GM18909 (cell line): ENCODE data around the gene OSBPL8.

Source experiments
- ATAC-seq: cut with Tn5 transposase; IDR thresholded peaks from one replicate; pipeline ENCODE4 v1.9.1; 2021; ENCODE audit warnings: mild to moderate bottlenecking; ENCODE audit not compliant: unreplicated experiment, poor library complexity

Gene OSBPL8

DNA sequence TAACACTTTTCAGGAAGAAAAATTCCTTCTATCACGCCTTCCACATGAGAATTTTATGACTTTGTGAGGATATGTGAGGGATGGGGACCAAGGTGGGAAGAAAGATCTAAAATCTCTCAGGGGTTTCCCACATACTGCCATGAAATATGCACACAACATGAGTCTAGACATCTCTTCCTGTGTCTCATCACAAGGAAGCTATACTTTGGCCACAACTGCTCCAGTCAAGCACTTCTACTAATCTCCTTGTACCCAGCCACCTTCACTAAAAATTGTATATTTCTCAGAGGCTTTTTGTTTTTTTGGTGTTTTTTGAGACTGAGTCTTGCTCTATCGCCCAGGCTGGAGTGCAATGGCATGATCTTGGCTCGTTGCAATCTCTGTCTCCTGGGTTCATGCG is 3.2 kb downstream of the OSBPL8 start:
- ATAC-seq, result no peak

DNA sequence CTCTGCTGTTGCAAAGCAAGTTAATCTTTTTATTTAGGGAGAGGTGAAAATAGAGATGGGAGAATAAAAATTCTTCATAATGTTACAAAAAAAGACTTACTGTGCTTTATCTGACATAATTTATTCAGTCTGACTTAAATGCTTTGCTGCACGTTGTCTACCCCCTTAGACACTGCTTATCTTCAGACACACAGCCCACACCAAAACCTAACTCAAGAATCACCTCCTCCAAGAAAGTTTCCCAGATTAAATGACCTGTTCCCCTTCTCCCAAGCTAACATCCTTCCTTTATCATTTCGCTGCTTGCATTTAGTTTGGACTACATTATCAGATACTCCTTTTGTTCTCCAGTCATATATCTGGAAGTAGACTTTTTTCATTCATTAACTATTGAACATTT is 3.8 kb downstream of the OSBPL8 start:
- no peak for ATAC-seq

DNA sequence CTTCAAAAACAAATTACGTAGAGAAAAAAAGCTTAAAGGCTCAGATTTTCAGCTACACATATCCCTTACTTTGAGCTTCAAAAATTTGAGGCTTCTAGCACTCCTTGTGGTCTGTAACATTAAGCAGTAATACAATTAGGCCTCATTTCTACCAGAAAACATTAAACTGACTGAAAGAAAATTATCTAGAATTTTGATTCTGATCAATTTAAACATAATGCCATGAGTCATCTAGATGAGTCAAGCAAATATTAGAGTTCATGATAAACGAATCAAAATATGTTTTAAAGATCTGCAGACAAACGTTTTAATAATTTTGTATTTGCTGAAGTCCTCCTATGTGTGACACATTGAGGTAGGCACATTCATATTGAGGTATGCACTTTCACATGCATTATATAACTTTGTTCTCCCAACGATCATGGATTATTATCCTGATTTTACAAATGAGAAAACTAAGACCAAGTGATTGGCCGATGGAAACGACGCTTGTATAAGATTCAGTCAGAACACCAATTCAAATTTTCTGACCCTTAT is 4.3 kb downstream of the OSBPL8 start:
- no peak for ATAC-seq

DNA sequence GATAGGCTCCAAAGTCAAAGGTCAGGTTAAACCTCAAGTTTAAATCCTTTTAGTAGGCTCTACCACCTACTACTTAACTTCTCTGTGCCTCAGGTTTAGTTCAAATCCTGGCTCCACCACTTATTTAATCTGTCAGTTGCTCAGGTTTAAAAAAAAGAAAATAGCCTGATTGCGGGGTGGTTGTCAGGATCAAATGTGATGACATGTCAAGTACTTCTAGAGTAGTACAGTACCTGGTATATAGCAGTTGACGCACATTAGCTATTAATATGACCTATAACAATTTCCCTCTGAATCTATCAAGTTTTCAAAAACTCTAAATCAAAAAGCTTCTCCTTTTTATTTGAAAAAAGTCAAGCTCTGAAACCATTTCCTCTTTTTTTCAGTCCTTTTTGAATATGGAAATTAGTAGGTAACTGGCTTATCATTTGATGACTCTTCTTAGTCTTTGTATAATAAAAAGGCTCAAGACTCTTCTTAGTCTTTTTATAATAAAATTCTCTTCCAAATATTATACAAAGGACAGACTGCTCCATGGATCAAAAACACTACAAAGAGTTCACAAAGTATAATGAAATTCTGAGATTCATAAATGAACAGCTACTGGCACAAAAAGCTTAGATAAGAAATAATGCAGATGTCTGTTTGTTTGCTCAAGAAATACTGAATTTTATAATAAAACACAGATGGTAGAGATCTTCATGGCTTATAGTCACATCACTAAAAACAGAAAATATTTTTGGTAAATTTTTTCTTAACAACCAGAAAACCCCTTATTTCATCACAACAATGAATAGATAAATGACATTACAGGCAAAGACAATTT is 5.0 kb downstream of the OSBPL8 start:
- ATAC-seq, result no peak

DNA sequence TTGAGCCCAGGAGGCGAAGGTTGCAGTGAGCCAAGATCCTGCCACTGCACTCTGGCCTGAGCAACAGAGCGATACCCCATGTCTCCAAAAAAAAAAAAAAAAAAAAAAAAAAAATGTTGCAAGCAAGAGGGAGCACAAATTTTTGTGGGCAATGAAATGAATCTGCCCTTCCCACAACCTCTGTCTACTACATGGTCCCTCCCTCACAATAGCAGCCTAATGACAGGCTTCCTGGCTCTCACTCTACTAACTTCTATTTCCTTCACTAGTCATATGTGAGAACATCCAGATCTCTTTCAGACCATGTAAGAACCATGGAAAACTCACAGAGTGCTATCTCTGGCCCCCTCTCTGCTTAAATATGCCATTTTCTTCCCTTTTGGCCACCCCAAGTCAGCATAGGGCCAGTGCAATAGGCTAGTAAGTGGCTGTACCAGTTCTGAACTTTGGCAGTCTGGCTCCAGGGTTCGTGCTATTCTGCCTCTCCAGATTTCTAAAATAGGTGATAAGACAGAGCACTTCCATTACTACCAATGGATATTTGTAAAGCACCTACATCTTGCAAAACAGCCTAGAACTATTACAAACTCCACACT is 7.1 kb downstream of the OSBPL8 start:
- ATAC-seq, result no peak

DNA sequence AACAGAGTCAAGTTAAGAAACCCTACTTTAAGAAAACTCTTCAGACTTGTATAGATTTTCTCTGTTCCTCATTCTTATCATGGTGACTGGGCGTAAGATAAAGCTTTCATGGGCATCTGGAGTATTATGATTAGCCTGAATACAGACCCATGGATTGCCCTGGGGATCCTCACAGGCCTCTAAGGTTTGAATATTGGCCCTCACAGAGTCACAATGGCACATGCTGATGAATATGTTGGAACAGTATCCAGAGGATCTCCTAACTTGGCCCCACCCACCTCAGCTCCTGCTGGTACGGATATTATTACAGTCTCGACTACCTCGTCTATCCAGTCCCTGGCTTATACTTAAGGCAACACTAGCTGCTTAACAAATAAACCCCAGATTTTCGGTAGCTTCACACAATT is 8.1 kb downstream of the OSBPL8 start:
- ATAC-seq, result peak; percentile 55

DNA sequence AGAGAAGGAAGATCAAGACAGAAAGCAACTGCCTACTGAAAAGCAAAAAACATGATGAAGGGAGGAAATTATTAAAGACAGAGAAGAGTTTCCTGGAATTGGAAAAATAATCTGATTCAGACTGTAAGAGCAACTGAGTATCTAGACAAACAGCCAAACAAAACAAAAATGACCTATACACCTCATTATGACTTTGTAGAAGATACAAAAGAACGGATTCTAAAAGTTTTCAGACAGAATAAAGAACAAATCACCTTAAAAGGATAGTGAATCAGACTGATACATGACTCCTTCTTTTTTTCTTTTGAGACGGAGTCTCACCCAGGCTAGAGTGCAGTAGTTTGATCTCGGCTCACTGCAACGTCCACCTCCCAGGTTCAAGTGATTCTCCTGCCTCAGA is 10.4 kb downstream of the OSBPL8 start:
- ATAC-seq, result no peak

DNA sequence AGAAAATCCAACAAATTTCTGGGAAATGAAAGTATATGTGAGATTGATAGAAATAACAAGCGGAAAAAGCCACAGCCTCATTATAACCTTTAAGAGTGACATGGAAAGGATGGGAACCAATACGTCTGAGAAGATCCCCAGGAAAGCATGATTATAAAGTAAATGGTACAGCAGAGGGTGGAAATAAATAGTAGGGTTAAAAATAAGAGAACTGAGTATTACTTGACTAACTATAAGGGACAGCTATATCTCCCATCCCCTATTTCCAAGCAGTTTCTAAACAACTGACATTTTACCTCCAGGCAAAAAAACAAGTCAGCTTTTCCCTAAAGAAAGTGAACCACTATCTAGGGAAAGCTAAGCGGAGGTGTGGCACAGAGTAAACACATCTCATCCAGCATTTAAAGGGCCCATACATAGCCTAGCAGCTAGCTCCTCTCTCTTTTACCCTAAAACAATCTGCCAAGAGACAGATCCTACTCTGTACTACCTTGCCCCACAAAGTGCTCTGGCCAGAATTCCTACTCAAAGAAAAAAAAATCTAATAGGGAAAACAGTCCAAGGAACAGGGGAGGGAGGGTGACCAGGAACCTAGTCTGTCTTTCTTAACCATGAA is 11.2 kb downstream of the OSBPL8 start:
- no peak for ATAC-seq

DNA sequence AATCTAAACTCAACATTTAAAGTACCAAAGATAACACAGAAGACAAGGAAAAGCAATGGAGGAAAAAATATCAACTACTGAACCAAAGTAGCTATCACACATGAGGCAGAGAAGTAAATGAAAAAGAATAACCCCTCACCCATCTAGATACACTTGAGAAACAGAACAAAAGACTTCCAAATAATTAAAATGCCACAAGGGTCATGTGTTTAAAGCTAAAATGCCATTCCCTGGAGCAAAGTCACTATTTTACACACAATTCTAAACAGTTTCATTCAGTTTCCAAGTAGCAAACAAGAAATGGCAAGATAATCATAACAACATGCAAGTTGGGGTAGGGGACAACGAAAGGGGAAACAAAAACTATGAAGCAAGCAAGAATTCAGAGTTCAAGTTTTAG is 12.0 kb downstream of the OSBPL8 start:
- ATAC-seq, result no peak

DNA sequence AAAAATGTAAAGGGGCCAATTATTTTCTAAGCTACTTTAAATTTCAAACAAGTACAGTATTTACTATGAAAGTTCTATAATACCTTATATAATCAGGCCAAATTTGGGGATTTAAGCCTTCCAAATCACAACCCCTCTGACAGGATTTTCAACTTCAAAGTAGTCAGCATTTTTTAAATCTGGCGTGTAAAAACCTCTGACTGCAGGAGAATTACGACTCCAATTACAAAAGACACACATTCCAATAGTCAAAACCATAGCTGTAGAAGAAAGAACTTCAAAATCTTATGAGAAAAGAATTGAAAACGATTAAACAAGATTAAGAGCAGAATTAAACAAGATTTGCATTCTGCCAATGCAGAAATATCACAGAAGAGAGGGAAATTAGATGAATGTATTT is 12.7 kb downstream of the OSBPL8 start:
- no peak for ATAC-seq

DNA sequence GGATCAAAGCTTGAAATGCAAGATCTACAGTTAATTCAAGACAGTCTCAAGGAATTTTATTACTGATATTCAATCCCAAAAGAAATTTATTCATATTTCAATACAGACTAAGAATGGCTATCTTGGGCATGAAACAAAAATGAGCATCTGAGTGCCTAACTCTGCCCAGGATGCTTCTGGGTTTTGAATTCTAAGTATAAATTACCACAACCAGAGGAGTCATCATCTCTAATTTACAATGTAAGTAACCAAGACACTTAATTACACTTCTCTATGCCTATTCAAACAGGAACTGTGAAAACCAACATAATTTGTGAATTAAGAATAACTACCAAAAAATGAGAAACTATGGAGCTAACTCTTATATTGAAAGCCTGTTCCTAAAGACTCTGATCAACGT is 14.1 kb downstream of the OSBPL8 start:
- ATAC-seq, result no peak

DNA sequence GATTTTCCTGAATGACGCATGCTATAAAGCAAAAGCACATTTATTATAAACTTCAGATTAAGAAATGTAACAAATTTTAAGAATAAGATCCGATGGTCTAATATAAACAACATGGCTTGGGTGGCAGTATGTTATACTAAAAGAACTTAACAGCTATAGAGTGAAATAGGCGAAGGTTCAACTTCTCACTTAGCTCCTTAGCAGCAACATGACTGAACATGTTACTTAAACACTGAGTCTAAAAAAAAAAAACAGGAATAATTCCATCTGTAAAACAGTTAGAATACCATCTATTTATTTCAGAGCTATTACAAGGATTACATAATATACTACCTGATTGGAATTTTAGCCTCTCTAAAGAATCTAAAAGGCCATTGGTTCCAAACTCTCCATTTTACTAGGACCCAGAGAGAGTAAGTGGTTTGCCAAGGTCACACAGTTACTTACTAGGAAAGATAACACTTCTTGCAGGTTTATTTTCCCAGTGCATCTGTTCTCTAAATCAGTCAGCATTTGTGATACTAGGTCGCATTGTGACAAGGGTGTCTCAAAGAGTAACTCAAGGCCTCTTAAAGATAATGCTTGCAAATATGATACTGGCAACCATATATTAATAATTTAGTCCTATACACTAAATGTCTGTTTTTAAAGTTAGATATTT is 14.8 kb downstream of the OSBPL8 start:
- ATAC-seq, result no peak

DNA sequence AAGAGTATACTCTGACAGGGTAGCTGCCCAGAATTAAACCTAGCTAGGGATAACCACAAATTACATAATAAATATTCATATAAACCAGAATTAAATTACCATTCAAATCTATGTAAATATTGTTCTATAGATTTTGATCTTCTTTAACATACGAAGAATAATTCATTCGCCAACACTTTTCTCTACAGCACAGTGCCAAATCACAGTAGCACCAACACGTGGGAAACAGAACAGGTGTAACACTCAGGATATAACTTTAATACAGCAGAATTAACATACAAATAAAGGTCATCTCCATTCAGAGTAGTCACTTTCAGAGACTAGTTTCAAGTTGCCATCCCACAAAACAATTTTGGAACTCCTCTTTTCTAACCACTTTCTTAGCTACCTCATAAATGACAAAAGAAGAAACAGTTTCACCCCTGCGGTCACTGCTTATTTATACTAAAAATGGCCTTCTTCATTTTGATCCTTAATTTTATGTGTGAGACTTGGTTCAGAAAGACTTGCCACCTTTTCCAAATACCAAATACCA is 15.7 kb downstream of the OSBPL8 start:
- no peak for ATAC-seq

DNA sequence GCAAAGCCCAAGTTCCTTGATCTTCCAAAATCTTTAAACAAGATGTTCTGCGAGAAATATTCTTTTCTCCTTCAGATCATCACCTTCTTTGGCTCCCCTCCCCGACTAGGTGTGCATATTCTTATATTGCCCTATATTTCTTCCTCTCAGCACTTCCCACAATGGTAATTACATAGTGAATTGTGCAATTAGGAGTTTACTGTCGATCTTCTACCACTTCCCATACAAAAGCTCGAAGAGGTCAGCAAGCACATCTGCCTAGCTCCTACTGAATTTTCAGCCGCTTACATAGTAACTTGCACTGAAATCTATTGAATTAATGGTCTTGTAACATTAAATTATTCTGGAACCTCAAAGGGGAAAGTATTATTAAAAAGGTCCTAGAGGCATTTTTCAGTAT is 16.7 kb downstream of the OSBPL8 start:
- no peak for ATAC-seq

DNA sequence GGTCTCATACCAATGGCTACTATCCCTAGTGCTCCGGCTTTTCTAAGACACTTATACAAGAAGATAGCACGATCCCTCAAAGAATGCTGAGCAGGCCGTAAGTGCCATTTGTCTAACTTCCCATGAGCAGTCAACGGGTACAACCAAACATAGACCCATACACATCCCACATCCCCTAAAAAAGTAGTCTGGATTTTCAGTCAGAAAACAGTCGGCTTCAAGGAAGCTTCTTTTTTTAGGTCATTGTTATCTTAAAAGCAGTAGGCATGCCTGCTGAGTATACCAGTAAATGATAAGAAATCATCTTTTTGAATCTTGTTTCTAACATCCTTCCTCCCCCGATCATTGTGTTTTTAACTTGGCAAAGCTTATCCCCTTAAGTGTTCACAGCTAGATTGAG is 19.8 kb downstream of the OSBPL8 start:
- no peak for ATAC-seq

DNA sequence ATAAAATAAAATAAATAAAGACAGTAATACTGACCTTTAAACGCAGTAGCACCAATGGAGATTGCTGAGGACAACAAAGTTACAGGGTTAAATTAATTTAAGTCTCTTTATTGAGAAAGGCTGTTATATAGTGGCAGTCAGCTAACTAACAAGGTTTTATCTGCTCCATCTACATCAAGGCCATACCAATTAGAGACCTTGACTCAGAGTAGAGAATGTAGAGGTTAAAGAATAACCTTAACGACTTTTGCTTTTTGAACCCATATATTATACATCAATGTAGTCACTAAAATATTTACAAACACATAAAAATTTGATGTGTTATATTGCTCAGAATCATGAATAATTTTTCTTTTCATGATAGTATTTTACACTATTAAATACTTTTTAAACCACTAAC is 21.6 kb downstream of the OSBPL8 start:
- no peak for ATAC-seq

DNA sequence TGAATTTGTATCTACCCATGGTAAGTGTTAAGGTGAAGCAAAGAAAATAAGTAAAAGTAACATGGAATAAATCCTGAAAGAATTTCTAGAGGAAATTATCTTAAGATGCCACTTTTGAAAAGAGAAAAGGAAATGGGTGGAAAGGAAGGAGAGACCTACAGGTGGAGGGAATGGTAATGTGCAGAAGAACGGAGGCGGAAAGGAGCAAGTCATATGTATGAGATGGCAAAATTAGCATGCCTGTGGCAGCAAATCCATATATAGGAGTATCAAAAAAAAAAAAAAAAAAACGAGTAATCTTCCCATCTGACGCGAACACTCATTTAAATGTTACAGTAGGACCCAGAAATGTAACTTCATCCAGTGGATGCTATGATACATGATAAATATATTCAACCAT is 23.0 kb downstream of the OSBPL8 start:
- ATAC-seq, result no peak

DNA sequence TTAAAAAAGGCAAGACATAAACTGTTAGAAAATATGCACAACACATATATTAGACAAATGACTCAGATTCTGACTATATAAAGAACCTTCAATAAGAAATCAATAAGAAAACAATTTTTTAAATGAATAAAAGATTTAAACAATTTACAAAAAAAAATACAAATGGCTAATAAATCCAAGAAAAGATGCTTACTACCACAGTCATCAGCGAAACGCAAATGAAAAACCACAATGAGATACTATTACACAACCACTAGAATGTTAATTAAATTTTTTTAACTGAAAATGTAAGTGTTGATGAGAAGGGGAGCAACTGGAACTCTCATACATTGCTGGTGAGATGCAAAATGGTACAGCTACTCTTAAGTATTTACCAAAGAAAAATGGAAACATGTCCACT is 24.4 kb downstream of the OSBPL8 start:
- ATAC-seq, result no peak

DNA sequence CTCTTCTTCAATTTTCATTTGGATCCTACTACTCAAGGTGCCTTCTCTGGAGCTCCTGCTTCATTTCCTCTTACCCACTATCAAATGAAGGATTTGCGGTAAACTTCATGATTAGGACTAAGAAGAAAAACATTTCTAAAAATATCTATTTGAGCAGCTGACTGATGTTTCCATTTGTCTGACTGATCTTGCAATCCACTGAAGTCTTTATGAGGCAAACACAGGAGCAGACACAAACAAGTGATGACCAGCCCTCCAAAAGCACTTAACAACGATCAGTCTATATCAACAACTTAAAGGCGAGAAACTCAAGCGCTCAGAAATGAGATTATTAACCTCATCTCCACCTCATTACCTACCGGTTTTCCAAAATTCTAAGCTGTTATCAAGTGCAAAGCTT is 26.2 kb downstream of the OSBPL8 start:
- no peak for ATAC-seq

DNA sequence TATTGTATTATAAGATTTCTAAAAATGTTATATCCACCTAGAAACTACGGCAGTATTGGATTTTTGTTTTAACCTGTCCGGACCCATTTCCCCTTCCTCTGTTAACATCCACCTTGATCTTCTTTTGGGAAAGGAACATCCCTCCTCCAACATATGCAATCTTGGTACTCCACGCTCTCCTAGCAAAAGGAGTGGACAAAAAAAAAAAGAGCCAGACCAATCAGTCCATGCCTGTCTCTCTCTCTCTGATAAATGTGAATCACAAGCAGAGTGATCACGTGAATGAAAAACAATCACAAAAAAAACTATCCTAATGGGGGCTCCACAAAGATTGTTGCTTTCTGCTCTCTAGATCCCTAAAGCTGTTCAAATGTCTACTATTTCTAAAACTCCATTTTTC is 27.1 kb downstream of the OSBPL8 start:
- ATAC-seq, result no peak

DNA sequence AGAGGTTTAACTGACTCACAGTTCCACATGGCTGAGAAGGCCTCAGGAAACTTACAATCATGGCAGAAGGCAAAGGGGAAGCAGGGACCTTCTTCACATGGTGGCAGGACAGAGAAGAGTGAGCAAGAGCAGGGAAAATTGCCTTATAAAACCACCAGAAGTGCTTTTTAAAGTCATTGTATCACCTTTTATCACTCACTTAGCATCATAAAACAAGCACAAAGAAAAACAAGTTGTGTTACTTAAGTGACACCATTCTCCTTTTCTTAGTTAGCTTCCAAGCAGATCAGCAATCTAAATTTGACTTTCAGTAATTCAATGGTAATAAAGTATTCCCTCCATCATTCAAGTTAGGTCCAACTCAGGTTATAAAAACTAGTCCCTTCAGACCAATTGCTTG is 28.5 kb downstream of the OSBPL8 start:
- no peak for ATAC-seq
